ENCODE results near the gene DALRD3. TPM values are rescaled to one million over a fixed set of nuclear protein-coding genes. Genes with fewer than 3 reads are reported as not detected.

The DALRD3 gene
- total RNA-seq, 1 experiment from 2014 or later, result 42.9 TPM

DNA sequence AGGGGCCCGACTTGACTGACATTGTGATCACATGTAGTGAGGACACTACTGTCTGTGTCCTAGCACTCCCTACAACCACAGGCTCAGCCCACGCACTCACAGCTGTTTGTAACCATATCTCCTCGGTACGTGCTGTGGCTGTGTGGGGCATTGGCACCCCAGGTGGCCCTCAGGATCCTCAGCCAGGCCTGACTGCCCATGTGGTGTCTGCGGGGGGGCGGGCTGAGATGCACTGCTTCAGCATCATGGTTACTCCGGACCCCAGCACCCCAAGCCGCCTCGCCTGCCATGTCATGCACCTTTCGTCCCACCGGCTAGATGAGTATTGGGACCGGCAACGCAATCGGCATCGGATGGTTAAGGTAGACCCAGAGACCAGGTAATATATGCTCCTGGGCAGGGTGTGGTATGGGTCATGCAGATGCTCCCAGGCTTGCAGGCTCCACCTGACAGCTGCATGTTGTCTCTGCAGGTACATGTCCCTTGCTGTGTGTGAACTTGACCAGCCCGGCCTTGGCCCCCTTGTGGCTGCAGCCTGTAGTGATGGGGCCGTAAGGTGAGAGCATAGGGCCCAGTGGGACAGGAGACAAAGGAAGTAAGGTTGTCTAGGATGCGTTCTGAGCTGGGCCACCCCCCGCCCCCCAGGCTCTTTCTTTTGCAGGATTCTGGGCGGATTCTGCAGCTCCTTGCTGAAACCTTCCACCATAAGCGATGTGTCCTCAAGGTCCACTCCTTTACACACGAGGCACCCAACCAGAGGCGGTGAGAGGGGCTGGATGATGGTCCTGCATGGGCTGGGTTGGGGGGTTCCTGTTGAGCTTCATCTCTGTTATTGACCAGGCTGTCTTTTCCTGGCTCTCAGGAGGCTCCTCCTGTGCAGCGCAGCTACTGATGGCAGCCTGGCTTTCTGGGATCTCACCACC lies 4.4 kb downstream of the DALRD3 start:
- Histone ChIP-seq H3K4me2 (ENCODE audit: low read length) (no peak overlapping the region), H2AFZ (ENCODE audit: low read depth, low read length, poor library complexity, severe bottlenecking) (no peak overlapping the region), H3K79me2 (ENCODE audit: insufficient read depth, low read length) (peaks cover 53% of the 10 kb centered on the region), H3K36me3 (ENCODE audit: control insufficient read depth in 1 of 2, insufficient read depth in 2 of 2, low read length in 2 of 2) (peaks cover 19 to 39% of the 10 kb centered on the region in 2 experiments; a peak in 3 of 4 replicates), H3K27me3 (ENCODE audit: insufficient read depth, low read length) (no peaks in the 10 kb centered on the region), H4K20me1 (ENCODE audit: insufficient read depth) (no peaks in the 10 kb centered on the region), H3K9me3 (ENCODE audit: control insufficient read depth in 1 of 2, insufficient read depth in 1 of 2, low read depth in 1 of 2, low read length in 2 of 2) (no peaks in the 10 kb centered on the region), H3K9me2 (ENCODE audit: insufficient read depth) (no peaks in the 10 kb centered on the region), H3K27ac (ENCODE audit: low read depth, low read length) (no peak overlapping the region), H3K4me1 (ENCODE audit: control insufficient read depth in 1 of 2, insufficient read depth in 2 of 2, low read length in 2 of 2) (peaks cover 5 to 27% of the 10 kb centered on the region in 2 experiments; a peak in 3 of 4 replicates), H3K9ac (ENCODE audit: low read length) (no peak overlapping the region), H3K4me3 (replicated peaks in 1 of 2; ENCODE audit: low read depth in 1 of 2, low read length in 2 of 2) (no peak overlapping the region)
- ChIA-PET POLR2A (no interaction called here), CTCF (interaction anchor here (0.9 to 2.2 kb wide), 2 partner anchors 16 to 26 kb away, joined by 3 to 15 read pairs; partner anchors contain the start of gene IMPDH2), RAD21 (ENCODE audit: low non-redundant PET in 1 of 2, low total read pairs in 2 of 2, uncharacterized antibody in 2 of 2, unreplicated experiment in 2 of 2) (interaction anchor here in 1 of 2 experiments (0.6 kb wide), 1 partner anchor 26 kb away, joined by 3 read pairs; no protein-coding TSS in a partner anchor)
- BruUV-seq (replicated peaks), result no TSS peak
- DNase-seq (ENCODE audit: low read depth, low spot score) (no peak), ATAC-seq (peak; percentile 52)
- TF ChIP-seq, protein P1, sequence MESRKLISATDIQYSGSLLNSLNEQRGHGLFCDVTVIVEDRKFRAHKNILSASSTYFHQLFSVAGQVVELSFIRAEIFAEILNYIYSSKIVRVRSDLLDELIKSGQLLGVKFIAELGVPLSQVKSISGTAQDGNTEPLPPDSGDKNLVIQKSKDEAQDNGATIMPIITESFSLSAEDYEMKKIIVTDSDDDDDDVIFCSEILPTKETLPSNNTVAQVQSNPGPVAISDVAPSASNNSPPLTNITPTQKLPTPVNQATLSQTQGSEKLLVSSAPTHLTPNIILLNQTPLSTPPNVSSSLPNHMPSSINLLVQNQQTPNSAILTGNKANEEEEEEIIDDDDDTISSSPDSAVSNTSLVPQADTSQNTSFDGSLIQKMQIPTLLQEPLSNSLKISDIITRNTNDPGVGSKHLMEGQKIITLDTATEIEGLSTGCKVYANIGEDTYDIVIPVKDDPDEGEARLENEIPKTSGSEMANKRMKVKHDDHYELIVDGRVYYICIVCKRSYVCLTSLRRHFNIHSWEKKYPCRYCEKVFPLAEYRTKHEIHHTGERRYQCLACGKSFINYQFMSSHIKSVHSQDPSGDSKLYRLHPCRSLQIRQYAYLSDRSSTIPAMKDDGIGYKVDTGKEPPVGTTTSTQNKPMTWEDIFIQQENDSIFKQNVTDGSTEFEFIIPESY (IDR thresholded peaks at IDR 0.05; ENCODE audit: extremely low read depth, insufficient replicate concordance, low read length), result no peak
- TF ChIP-seq, protein P2, sequence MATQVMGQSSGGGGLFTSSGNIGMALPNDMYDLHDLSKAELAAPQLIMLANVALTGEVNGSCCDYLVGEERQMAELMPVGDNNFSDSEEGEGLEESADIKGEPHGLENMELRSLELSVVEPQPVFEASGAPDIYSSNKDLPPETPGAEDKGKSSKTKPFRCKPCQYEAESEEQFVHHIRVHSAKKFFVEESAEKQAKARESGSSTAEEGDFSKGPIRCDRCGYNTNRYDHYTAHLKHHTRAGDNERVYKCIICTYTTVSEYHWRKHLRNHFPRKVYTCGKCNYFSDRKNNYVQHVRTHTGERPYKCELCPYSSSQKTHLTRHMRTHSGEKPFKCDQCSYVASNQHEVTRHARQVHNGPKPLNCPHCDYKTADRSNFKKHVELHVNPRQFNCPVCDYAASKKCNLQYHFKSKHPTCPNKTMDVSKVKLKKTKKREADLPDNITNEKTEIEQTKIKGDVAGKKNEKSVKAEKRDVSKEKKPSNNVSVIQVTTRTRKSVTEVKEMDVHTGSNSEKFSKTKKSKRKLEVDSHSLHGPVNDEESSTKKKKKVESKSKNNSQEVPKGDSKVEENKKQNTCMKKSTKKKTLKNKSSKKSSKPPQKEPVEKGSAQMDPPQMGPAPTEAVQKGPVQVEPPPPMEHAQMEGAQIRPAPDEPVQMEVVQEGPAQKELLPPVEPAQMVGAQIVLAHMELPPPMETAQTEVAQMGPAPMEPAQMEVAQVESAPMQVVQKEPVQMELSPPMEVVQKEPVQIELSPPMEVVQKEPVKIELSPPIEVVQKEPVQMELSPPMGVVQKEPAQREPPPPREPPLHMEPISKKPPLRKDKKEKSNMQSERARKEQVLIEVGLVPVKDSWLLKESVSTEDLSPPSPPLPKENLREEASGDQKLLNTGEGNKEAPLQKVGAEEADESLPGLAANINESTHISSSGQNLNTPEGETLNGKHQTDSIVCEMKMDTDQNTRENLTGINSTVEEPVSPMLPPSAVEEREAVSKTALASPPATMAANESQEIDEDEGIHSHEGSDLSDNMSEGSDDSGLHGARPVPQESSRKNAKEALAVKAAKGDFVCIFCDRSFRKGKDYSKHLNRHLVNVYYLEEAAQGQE (IDR thresholded peaks at IDR 0.05; ENCODE audit: low read depth), result no peak
- TF ChIP-seq CTCF (IDR thresholded peaks at IDR 0.05 in 2 of 3, conservative IDR thresholded peaks at IDR 0.05 in 1 of 3; ENCODE audit: borderline replicate concordance in 1 of 3, insufficient read depth in 1 of 3, low read depth in 2 of 3, low read length in 2 of 3) (peak in 2 of 3 experiments; percentile 72 to 80; a peak in 4 of 6 replicates), CBX3 (IDR thresholded peaks at IDR 0.05; ENCODE audit: low read depth) (no peak), EZH2 (IDR thresholded peaks at IDR 0.05) (no peak), SIN3A (IDR thresholded peaks at IDR 0.05; ENCODE audit: low read depth) (no peak), JUND (IDR thresholded peaks at IDR 0.05) (no peak)
- TF ChIP-seq, protein P3, sequence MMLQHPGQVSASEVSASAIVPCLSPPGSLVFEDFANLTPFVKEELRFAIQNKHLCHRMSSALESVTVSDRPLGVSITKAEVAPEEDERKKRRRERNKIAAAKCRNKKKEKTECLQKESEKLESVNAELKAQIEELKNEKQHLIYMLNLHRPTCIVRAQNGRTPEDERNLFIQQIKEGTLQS (IDR thresholded peaks at IDR 0.05), result no peak
- intact Hi-C loops (cut with micrococcal nuclease), result no loop called here

Data from HCT116 (cell line).